AG20443 (cell line): ENCODE measurements around the gene FAM168A.
A peak's percentile ranks its signal among the peaks of the same experiment; 100 is the strongest.

ENCODE experiments used
- DNase-seq: peaks from one replicate; pipeline ENCODE4 v3.0.0; 2012; ENCODE audit warnings: low spot score, mixed read lengths

FAM168A gene

GRCh38 chr11:73428227-73428626 is 169.7 kb downstream of the FAM168A start:
- DNase-seq: no peak

DNA sequence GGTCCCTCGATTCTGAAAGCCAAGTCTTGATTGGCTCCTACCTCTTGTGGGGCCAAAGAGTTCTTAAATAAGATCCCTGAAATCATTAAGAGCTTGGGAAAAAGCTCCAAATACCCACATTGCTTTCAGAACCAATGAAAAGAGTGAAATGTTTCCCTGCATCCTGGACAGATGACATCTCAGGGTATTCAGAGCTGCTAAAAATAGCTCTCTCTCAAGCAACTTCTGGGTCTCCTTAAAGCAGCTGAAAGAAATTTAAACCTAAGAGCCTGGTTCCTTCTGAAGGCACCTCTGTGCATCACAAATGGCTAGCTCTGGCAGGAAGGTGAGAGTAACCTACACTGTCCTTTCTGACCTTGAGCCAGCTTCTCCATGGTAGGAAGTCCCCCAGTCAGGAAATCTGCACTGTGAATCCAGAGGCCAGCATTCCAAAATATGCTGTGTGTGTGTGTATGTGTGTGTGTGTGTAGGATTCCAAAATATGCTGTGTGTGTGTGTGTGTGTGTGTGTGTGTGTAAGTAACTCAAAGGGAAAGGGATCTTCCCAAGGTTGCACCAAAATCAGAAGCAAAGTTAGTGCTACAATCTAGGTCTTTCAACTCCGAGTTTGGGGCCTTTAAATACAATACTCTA is 171.6 kb downstream of the FAM168A start:
- no peak for DNase-seq

DNA sequence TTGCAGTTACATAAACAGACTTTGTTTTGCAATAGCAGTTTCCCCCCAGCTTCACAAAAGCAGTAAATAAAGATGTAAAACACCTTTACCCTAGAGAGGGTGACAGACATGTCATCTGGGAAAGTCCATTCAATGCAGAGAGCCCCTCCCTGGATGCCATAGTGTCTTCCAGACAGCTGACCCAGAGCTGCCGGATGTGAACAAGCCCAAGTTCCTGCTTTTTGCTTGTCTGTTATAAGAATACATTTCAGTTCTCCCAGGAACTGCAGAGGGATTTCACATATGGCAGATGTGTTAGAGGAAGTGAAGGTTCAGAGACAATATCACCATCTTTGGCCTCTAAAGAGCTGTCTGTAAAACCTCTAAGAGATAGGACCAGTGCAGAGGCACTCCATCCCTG is 172.8 kb downstream of the FAM168A start:
- no peak for DNase-seq

DNA sequence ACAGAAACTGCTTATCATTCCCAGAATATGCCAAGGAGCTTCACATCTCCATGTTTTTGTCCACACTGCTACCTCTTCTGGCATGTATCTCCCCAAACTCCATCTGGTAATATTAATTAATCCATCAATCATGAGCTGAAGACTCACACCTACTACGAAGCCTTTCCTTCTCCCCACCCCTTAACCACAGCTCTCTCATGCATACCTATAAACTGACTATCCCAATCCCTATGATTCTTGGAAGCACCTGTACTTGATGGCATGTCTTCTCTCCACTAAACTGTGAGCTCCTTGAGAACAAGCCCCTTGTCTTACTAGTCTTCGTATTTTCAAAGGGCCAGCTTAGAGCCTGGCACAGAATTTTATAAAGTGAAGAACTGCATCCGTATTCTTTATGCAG is 174.4 kb downstream of the FAM168A start:
- no peak for DNase-seq

DNA sequence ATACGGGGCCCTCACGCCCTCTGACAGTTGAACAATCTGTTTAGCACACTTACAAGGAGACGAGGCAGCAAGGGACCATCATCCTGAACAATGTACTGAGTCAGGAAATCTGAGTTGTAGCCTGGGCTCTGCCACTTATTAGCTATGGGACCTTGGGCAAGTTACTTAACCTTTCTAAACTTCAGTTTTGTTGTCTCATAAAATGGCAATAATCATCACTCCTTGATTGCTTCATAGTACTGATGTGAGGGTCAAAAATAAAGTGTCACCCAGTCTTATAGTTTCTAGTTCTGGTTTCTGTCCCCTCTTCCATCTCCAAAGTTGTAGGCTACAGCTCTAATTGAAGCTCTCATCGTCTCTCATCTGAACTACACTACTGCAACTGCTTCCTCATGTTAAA is 175.0 kb downstream of the FAM168A start:
- no peak for DNase-seq

DNA sequence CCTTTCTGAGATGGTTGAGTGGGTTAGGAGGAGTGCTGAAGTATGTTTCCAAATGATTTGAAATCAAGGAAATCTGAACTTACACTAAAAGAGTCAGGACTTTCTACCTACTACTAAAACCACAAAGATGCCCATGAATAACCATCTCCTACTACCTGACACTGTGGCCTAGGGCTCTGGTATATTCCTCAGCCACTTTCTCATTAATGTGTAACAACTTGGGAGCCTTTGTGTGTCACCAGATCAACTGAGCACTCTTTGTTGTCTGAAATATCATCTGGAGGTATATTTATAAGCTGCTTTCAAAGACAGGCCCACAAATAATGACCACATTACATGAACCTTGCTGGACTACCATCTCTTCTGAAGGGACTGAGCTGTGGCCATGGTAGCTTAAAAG is 177.8 kb downstream of the FAM168A start:
- no peak for DNase-seq

DNA sequence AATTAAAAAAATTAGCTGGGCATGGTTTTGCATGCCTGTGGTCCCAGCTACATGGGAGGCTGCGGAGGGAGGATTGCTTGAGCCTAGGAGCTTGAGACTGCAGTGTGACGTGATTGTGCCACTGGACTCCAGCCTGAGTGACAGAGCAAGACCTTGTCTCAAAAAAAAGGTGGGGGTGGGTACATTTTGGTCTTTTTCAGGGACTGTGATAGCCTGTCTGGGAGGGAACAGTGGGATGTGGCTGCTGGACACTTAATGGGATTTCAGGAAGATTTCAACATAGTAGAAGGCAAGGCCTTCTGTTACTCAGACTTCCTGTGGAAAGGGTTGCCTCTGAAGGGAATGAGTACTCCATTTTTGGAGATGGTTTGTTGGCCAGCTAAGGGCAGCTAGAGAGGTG is 181.1 kb downstream of the FAM168A start:
- peak; percentile 65 for DNase-seq

- peak; percentile 56 for DNase-seq
Observed at GRCh38 chr11:73415854-73416615, 181.9 kb downstream of the FAM168A start.

DNA sequence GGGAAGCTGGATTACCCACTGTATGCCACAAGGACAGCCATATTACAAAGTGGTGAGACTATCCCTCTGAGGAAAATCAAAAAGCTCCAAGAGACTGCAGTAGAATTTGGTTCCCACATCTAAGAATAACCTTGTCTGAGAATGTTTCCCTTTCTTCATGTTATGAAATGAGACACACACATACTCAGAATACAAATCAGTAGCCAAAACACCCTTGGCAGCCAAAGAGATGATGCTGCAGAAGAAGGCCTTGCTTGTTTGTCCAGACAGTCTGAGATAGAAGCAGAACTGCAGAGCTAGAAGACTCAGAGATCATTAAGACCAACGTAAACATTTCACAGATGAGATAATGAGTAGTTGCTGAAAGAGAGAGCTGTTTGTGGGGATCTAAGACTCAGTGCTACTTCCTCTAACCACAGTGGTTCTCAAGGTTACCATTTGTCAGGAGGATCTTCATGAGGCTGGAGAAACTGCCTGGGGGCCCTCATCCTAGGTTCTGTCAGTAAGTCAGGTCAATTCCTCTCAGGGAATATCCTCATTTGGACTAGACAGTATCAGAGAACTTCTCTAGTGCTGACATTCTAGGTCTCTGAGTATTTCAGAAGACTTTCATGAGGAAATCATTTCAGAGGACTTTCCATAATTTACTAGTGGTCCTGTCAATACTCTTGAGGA is 182.8 kb downstream of the FAM168A start:
- DNase-seq: peak; percentile 65

DNA sequence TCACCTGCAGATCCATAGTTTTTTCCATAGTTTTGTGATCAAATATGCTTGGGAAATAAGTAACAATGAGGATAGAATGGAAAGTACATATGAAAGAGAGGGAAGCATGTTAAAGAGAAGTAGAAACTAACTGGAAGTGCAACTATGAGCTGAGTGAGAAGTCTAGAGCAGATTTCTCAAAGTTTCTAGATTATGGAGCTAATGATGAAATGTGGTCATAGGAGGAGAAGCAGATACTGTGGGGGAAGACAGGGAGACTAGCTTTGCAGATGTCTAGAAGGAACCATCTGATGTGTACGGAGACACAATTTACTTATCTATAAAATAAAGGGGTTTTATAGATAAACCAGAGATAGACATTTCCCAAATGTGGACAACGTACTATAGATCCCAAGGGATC is 184.7 kb downstream of the FAM168A start:
- no peak for DNase-seq

DNA sequence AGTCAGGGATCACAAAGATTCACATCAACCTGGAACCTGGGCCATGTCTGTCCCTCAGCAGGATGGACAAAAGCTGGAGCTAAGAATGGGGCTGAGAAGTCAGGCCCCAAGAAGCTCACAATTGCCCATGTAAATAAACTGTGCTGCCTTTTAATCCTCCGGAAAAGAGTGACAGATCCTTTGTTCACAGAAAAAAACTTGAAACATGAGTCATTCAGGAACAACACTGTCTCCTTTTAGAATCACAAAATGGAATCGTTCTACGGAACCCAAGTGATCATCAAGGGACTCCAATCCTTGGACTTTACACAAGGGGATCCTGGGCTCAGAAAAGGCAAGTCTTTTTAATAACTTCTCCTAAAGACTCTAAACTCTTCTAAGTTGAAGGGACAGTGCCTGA is 185.6 kb downstream of the FAM168A start:
- DNase-seq: no peak

DNA sequence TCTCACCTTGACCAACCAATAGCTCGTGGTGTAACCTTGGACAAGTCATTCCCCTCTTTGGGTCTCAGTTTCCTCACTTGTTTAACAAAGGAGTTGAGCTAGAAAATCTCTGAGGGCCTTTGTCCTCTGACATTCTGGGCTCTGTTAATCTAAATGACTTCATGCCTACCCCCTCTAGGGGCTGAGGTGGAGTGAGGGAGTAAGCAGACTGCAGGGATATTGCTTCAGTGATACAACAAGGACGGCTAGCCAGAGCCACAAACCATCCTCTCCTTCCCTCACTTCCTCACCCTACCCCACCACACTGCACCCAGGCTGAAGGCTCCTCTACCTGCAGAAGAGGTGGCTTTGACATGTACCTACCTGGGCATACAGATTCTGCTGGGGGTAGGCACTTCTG is 186.9 kb downstream of the FAM168A start:
- DNase-seq: no peak

DNA sequence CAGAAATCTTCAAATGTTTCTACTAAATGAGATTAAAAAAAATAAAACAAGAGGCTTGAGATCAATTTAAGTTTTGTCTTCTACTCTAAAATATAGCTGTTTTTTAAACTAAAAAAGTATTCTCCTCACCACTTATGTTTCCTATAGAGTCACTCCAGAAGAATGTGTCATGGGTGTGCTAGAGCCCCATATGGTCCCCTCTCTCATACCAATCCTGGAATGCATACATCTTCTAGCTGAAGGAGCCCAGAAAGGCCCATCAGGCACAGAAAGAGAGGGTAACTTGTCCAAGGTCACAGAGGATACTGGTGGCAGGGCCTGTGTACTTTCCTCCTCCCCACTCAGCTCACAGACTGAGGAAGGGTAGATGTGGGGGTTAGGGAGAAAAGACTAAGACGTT is 187.3 kb downstream of the FAM168A start:
- DNase-seq: no peak

GRCh38 chr11:73409431-73409830 is 188.5 kb downstream of the FAM168A start:
- no peak for DNase-seq

DNA sequence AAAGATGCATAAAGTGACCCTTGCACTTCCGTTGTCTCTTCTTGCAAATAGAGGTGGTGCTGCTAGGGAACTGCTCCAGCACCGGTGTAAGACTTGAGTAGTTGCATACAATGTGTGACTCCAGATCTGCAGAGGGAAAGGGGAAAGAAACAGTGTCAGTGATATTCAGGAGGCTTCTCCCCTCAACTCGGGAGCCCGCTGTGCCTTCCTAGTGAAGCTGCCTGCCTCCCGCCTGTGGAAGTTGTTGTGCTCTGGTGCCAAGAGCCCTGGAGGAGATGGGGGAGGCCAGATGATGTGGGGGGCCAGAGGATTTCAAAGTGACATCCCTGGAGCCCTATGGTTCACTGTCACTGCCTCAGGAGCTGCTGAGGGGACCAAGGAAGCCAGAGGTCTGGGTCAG is 191.3 kb downstream of the FAM168A start:
- no peak for DNase-seq

DNA sequence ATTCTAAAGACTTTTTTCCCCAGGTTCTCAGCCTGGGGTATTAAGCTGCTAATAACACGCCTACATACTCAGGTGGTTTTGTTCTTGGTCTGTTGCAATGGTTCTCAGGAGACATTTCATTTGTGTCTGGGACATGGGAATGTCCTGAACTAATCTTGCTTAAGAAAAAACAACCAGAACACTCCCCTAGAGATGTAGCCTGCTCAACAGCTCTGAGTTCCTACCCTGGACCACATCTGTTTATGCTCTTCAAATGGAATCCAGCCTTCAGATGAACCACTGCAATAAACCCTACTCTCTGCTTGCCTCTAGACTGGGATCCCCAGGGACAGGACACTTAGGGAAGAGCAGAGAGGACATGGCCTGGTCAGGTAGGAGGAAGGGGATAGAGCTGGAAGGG is 191.8 kb downstream of the FAM168A start:
- no peak for DNase-seq

- DNase-seq: no peak
Observed at GRCh38 chr11:73405146-73405510, 192.8 kb downstream of the FAM168A start.

GRCh38 chr11:73404506-73405145 is 193.3 kb downstream of the FAM168A start:
- no peak for DNase-seq

- DNase-seq: peak; percentile 86
Observed at GRCh38 chr11:73404048-73404447, 193.9 kb downstream of the FAM168A start.

DNA sequence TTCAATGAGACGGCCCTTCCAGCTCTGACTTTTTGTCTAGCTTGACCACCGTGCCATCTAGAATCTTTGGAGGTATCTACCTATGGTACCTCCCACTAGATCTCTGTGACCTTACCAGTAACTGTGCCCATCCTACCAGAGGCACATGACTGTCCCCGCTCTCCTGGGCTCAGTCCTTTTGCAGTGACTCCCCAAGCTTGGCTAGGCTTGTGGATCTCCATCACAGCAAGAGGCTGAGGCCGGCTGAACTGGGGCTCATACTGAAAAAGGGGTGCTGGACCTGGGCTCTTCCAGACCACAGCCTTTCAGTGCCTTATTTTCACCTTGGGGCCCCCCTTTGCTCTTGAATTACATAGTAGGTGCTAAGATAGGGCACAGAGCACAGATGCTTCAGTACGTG is 194.4 kb downstream of the FAM168A start:
- no peak for DNase-seq

GRCh38 chr11:73402834-73403185 is 195.1 kb downstream of the FAM168A start:
- DNase-seq: no peak

GRCh38 chr11:73401924-73402833 is 195.7 kb downstream of the FAM168A start:
- DNase-seq: no peak
